ENCODE results near the gene OGFOD1. TPM values are rescaled to one million over a fixed set of nuclear protein-coding genes. Genes with fewer than 3 reads are reported as not detected.

Gene OGFOD1
- total and polyA plus RNA-seq, 10 of the 15 experiments (the other 5 are each of a cell fraction or from before 2014, with no cell fraction given) = 31.4 to 119 (median 51.6) TPM

- TF ChIP-seq ZNF592 (IDR thresholded peaks at IDR 0.05) (no peak), ZNF217 (IDR thresholded peaks at IDR 0.05) (no peak), BRCA1 (IDR thresholded peaks at IDR 0.05; ENCODE audit: low read depth, low read length) (no peak), ZSCAN29 (IDR thresholded peaks at IDR 0.05) (no peak), BHLHE40 (IDR thresholded peaks at IDR 0.05; ENCODE audit: borderline replicate concordance in 1 of 2, low read depth in 2 of 2, low read length in 1 of 2) (0 out of 4 replicates have a peak, but pooled peaks of 1 of the 2 experiments have one; percentile 7), PBX3 (IDR thresholded peaks at IDR 0.05; ENCODE audit: insufficient replicate concordance, low read depth, low read length) (no peak), CHD1 (IDR thresholded peaks at IDR 0.05; ENCODE audit: low read depth, low read length) (no peak), RCOR1 (conservative IDR thresholded peaks at IDR 0.05; ENCODE audit: low read depth, low read length) (no peak), HDAC6 (IDR thresholded peaks at IDR 0.05; ENCODE audit: unreplicated experiment) (no peak), IRF5 (IDR thresholded peaks at IDR 0.05; ENCODE audit: borderline replicate concordance) (no peak)
These were observed at the start of gene OGFOD1, which contains the start of gene NUDT21 (continued) for GRCh38 chr16:56450986-56451752.

All from GM12878 (cell line).